ENCODE data around the gene MYO10.

DNA sequence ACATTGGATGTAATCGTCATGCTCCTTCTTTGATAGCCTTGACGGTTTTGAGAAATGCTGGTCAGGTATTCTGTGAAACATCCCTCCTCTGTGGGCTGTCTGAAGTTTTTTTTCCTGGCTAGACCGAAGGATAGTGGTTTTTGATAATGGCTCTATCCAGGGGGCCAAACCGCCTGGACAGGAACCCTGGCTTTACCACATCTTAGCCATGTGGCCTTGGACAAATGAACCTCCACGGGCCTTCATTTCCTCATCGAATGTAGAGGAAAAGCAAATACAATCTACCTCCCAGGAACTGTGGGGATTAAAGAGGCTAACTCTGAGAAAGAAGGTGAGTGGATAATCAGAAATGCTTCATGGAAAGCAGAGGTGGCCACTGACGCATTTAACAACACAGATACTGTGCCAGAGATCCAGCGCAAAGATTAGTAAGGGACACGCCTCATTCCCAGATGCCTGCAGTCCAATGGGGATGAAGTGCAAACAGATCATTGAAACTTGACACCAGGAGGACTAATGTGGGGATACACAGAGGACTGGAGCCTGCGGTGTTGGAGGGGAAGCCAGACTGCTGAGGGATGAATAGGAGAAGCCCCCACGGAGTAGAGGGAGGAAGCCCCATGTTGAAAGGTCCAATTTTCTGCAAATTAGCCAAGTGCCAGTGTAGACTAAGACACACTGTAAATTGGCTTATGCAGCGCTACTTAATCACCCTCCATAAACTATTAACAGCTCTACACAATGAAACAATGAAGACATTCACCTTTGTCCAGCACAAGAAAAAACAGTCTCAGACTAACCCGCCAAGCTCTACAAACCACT lies 41.6 kb downstream of the MYO10 start:
- no peak for TF ChIP-seq CTCF (IDR thresholded peaks at IDR 0.05 in 4 of 5, conservative IDR thresholded peaks at IDR 0.05 in 1 of 5)
- TF ChIP-seq POLR2A (IDR thresholded peaks at IDR 0.05), result no peak
